Measurements from ENCODE around the gene SHH.
A peak's percentile ranks its signal among the peaks of the same experiment; 100 is the strongest.

Gene SHH

GRCh38 chr7:155785536-155785935 lies 26.7 kb downstream of the SHH start:
- no peaks in the 10 kb centered on the region for H3K36me3 ChIP-seq (ENCODE audit: control insufficient read depth, insufficient read depth, low read length)
- H3K23ac ChIP-seq (ENCODE audit: low read length): no peak overlapping the region
- H3K18ac ChIP-seq (ENCODE audit: low read length): no peak overlapping the region
- no peak overlapping the region for H2BK120ac ChIP-seq (ENCODE audit: low read depth, low read length)
- no peak overlapping the region for H3K9ac ChIP-seq (ENCODE audit: low read length)
- H3K79me1 ChIP-seq (ENCODE audit: low read length): peaks cover under 1% of the 10 kb centered on the region
- H3K4me2 ChIP-seq (ENCODE audit: low read length): no peak overlapping the region
- H3K27ac ChIP-seq (ENCODE audit: low read depth, low read length): no peak overlapping the region
- no peak overlapping the region for H4K8ac ChIP-seq (ENCODE audit: low read depth, low read length)
- H3K4ac ChIP-seq (ENCODE audit: low read depth, low read length): no peak overlapping the region
- H2BK15ac ChIP-seq (replicated peaks; ENCODE audit: low read depth): no peak overlapping the region
- no CpG with 5 or more reads among the region's 10 CpGs for WGBS (ENCODE audit: extremely low coverage, insufficient coverage, low lambda C conversion rate)
- H3K79me2 ChIP-seq (ENCODE audit: control insufficient read depth, insufficient read depth, low read length): no peaks in the 10 kb centered on the region
- no peak for DNase-seq
- H3K27me3 ChIP-seq (ENCODE audit: insufficient read depth, low read length, poor library complexity): peaks cover 2% of the 10 kb centered on the region
- no peak overlapping the region for H3K4me3 ChIP-seq (ENCODE audit: low read length)
- H4K5ac ChIP-seq (ENCODE audit: low read length): no peak overlapping the region
- H2BK5ac ChIP-seq (ENCODE audit: low read length): no peak overlapping the region
- no peaks in the 10 kb centered on the region for H3K4me1 ChIP-seq (ENCODE audit: control insufficient read depth, low read depth, low read length)
- no peak overlapping the region for H3K56ac ChIP-seq (ENCODE audit: low read length)
- no peak overlapping the region for H2AK5ac ChIP-seq (ENCODE audit: low read length)

- Histone ChIP-seq H3K4ac (ENCODE audit: low read depth, low read length) (no peak overlapping the region), H4K5ac (ENCODE audit: low read length) (no peak overlapping the region), H3K36me3 (ENCODE audit: control insufficient read depth, insufficient read depth, low read length) (peaks cover 2% of the 10 kb centered on the region), H3K9ac (ENCODE audit: low read length) (no peak overlapping the region), H2BK5ac (ENCODE audit: low read length) (no peak overlapping the region), H3K79me1 (ENCODE audit: low read length) (peaks cover 6% of the 10 kb centered on the region), H2BK15ac (replicated peaks; ENCODE audit: low read depth) (no peak overlapping the region), H3K18ac (ENCODE audit: low read length) (no peak overlapping the region), H3K27me3 (ENCODE audit: insufficient read depth, low read length, poor library complexity) (peaks cover 2% of the 10 kb centered on the region), H3K4me3 (ENCODE audit: low read length) (no peak overlapping the region), H3K4me2 (ENCODE audit: low read length) (no peak overlapping the region), H3K23ac (ENCODE audit: low read length) (no peak overlapping the region), H3K79me2 (ENCODE audit: control insufficient read depth, insufficient read depth, low read length) (no peaks in the 10 kb centered on the region), H3K27ac (ENCODE audit: low read depth, low read length) (no peak overlapping the region), H3K56ac (ENCODE audit: low read length) (peak overlapping the region; percentile 34), H2BK120ac (ENCODE audit: low read depth, low read length) (no peak overlapping the region), H4K8ac (ENCODE audit: low read depth, low read length) (no peak overlapping the region), H3K4me1 (ENCODE audit: control insufficient read depth, low read depth, low read length) (no peaks in the 10 kb centered on the region), H2AK5ac (ENCODE audit: low read length) (no peak overlapping the region)
- WGBS (ENCODE audit: extremely low coverage, insufficient coverage, low lambda C conversion rate): no CpG with 5 or more reads among the region's 10 CpGs
- no peak for DNase-seq
These were observed 29.8 kb downstream of the SHH start for GRCh38 chr7:155782466-155782865.

- Histone ChIP-seq H4K5ac (ENCODE audit: low read length) (no peak overlapping the region), H3K4me3 (ENCODE audit: low read length) (no peak overlapping the region), H4K8ac (ENCODE audit: low read depth, low read length) (no peak overlapping the region), H2AK5ac (ENCODE audit: low read length) (no peak overlapping the region), H2BK120ac (ENCODE audit: low read depth, low read length) (no peak overlapping the region), H2BK5ac (ENCODE audit: low read length) (no peak overlapping the region), H3K18ac (ENCODE audit: low read length) (no peak overlapping the region), H3K9ac (ENCODE audit: low read length) (no peak overlapping the region), H3K36me3 (ENCODE audit: control insufficient read depth, insufficient read depth, low read length) (peaks cover 4% of the 10 kb centered on the region), H3K4ac (ENCODE audit: low read depth, low read length) (no peak overlapping the region), H2BK15ac (replicated peaks; ENCODE audit: low read depth) (no peak overlapping the region), H3K4me2 (ENCODE audit: low read length) (no peak overlapping the region), H3K56ac (ENCODE audit: low read length) (no peak overlapping the region), H3K27ac (ENCODE audit: low read depth, low read length) (no peak overlapping the region), H3K27me3 (ENCODE audit: insufficient read depth, low read length, poor library complexity) (no peaks in the 10 kb centered on the region), H3K4me1 (ENCODE audit: control insufficient read depth, low read depth, low read length) (no peaks in the 10 kb centered on the region), H3K23ac (ENCODE audit: low read length) (no peak overlapping the region), H3K79me2 (ENCODE audit: control insufficient read depth, insufficient read depth, low read length) (no peaks in the 10 kb centered on the region), H3K79me1 (ENCODE audit: low read length) (peaks cover 6% of the 10 kb centered on the region)
- DNase-seq: no peak
- no CpG with 5 or more reads among the region's 20 CpGs for WGBS (ENCODE audit: extremely low coverage, insufficient coverage, low lambda C conversion rate)
These were observed 30.8 kb downstream of the SHH start for GRCh38 chr7:155781433-155781832.

GRCh38 chr7:155780884-155781283 lies 31.4 kb downstream of the SHH start:
- H3K18ac ChIP-seq (ENCODE audit: low read length): no peak overlapping the region
- WGBS (ENCODE audit: extremely low coverage, insufficient coverage, low lambda C conversion rate): no CpG with 5 or more reads among the region's 24 CpGs
- H3K9ac ChIP-seq (ENCODE audit: low read length): no peak overlapping the region
- H2BK15ac ChIP-seq (replicated peaks; ENCODE audit: low read depth): no peak overlapping the region
- no peak overlapping the region for H4K5ac ChIP-seq (ENCODE audit: low read length)
- H3K27ac ChIP-seq (ENCODE audit: low read depth, low read length): no peak overlapping the region
- no peak overlapping the region for H3K4me3 ChIP-seq (ENCODE audit: low read length)
- no peak overlapping the region for H2AK5ac ChIP-seq (ENCODE audit: low read length)
- H3K56ac ChIP-seq (ENCODE audit: low read length): no peak overlapping the region
- H3K4me2 ChIP-seq (ENCODE audit: low read length): no peak overlapping the region
- no peaks in the 10 kb centered on the region for H3K4me1 ChIP-seq (ENCODE audit: control insufficient read depth, low read depth, low read length)
- no peak overlapping the region for H3K23ac ChIP-seq (ENCODE audit: low read length)
- no peak overlapping the region for H2BK120ac ChIP-seq (ENCODE audit: low read depth, low read length)
- peaks cover 4% of the 10 kb centered on the region for H3K36me3 ChIP-seq (ENCODE audit: control insufficient read depth, insufficient read depth, low read length)
- H3K4ac ChIP-seq (ENCODE audit: low read depth, low read length): no peak overlapping the region
- no peak for DNase-seq
- no peaks in the 10 kb centered on the region for H3K27me3 ChIP-seq (ENCODE audit: insufficient read depth, low read length, poor library complexity)
- no peaks in the 10 kb centered on the region for H3K79me2 ChIP-seq (ENCODE audit: control insufficient read depth, insufficient read depth, low read length)
- peaks cover 6% of the 10 kb centered on the region for H3K79me1 ChIP-seq (ENCODE audit: low read length)
- H4K8ac ChIP-seq (ENCODE audit: low read depth, low read length): no peak overlapping the region
- no peak overlapping the region for H2BK5ac ChIP-seq (ENCODE audit: low read length)

- no peaks in the 10 kb centered on the region for H3K79me2 ChIP-seq (ENCODE audit: control insufficient read depth, insufficient read depth, low read length)
- no peak overlapping the region for H2BK5ac ChIP-seq (ENCODE audit: low read length)
- no peak overlapping the region for H3K4ac ChIP-seq (ENCODE audit: low read depth, low read length)
- H2BK15ac ChIP-seq (replicated peaks; ENCODE audit: low read depth): no peak overlapping the region
- no peak overlapping the region for H3K27ac ChIP-seq (ENCODE audit: low read depth, low read length)
- DNase-seq: no peak
- no peaks in the 10 kb centered on the region for H3K27me3 ChIP-seq (ENCODE audit: insufficient read depth, low read length, poor library complexity)
- no peak overlapping the region for H2AK5ac ChIP-seq (ENCODE audit: low read length)
- H3K9ac ChIP-seq (ENCODE audit: low read length): no peak overlapping the region
- peaks cover 6% of the 10 kb centered on the region for H3K79me1 ChIP-seq (ENCODE audit: low read length)
- no peaks in the 10 kb centered on the region for H3K4me1 ChIP-seq (ENCODE audit: control insufficient read depth, low read depth, low read length)
- no peak overlapping the region for H3K56ac ChIP-seq (ENCODE audit: low read length)
- no peak overlapping the region for H3K23ac ChIP-seq (ENCODE audit: low read length)
- no peak overlapping the region for H4K8ac ChIP-seq (ENCODE audit: low read depth, low read length)
- no CpG with 5 or more reads among the region's 6 CpGs for WGBS (ENCODE audit: extremely low coverage, insufficient coverage, low lambda C conversion rate)
- no peak overlapping the region for H3K18ac ChIP-seq (ENCODE audit: low read length)
- H3K4me3 ChIP-seq (ENCODE audit: low read length): no peak overlapping the region
- no peak overlapping the region for H3K4me2 ChIP-seq (ENCODE audit: low read length)
- H3K36me3 ChIP-seq (ENCODE audit: control insufficient read depth, insufficient read depth, low read length): peaks cover 4% of the 10 kb centered on the region
- no peak overlapping the region for H2BK120ac ChIP-seq (ENCODE audit: low read depth, low read length)
- no peak overlapping the region for H4K5ac ChIP-seq (ENCODE audit: low read length)
These were observed 33.9 kb downstream of the SHH start for GRCh38 chr7:155778349-155778748.

GRCh38 chr7:155776606-155777005 lies 35.7 kb downstream of the SHH start:
- no CpG with 5 or more reads among the region's 8 CpGs for WGBS (ENCODE audit: extremely low coverage, insufficient coverage, low lambda C conversion rate)
- Histone ChIP-seq H3K23ac (ENCODE audit: low read length) (no peak overlapping the region), H3K4ac (ENCODE audit: low read depth, low read length) (no peak overlapping the region), H2BK15ac (replicated peaks; ENCODE audit: low read depth) (no peak overlapping the region), H3K27me3 (ENCODE audit: insufficient read depth, low read length, poor library complexity) (no peaks in the 10 kb centered on the region), H3K79me1 (ENCODE audit: low read length) (peaks cover 8% of the 10 kb centered on the region), H2BK120ac (ENCODE audit: low read depth, low read length) (no peak overlapping the region), H3K18ac (ENCODE audit: low read length) (no peak overlapping the region), H3K9ac (ENCODE audit: low read length) (no peak overlapping the region), H4K8ac (ENCODE audit: low read depth, low read length) (no peak overlapping the region), H3K79me2 (ENCODE audit: control insufficient read depth, insufficient read depth, low read length) (no peaks in the 10 kb centered on the region), H3K27ac (ENCODE audit: low read depth, low read length) (no peak overlapping the region), H3K36me3 (ENCODE audit: control insufficient read depth, insufficient read depth, low read length) (peaks cover 4% of the 10 kb centered on the region), H3K4me2 (ENCODE audit: low read length) (no peak overlapping the region), H2AK5ac (ENCODE audit: low read length) (no peak overlapping the region), H2BK5ac (ENCODE audit: low read length) (no peak overlapping the region), H3K4me1 (ENCODE audit: control insufficient read depth, low read depth, low read length) (no peaks in the 10 kb centered on the region), H4K5ac (ENCODE audit: low read length) (no peak overlapping the region), H3K56ac (ENCODE audit: low read length) (no peak overlapping the region), H3K4me3 (ENCODE audit: low read length) (no peak overlapping the region)
- DNase-seq: no peak

Data from mesendoderm (in vitro differentiated cells).